HEK293 (cell line): ENCODE data around the gene PLEKHF1.

Experiments
- CTCF ChIA-PET: fragments of 350-600 bp; formaldehyde crosslinking; extraction: SDS; loops from one replicate; lab custom pipeline; 2021; ENCODE audit warnings: antibody characterized with exemption; lab: Yijun Ruan, JAX
- POLR2A ChIA-PET: fragments of 300-600 bp; formaldehyde crosslinking; extraction: SDS; loops from one replicate; lab custom pipeline; 2020; ENCODE audit warnings: antibody characterized with exemption, inconsistent platforms; lab: Yijun Ruan, JAX
- H3K27ac ChIP-seq: fragments of 200-500 bp; sonication (Bioruptor generic); 2 replicates; pipeline ENCODE4 v1.5.1; 2014; ENCODE audit warnings: low read depth, low read length, control low read depth, inconsistent platforms; ENCODE audit errors: extremely low read depth
- H3K36me3 ChIP-seq, 2 experiments: fragments of 200-500 bp in 1 of 2; sonication (Bioruptor generic) in 1 of 2; 1 replicate in 1 of 2; 2 replicates in 1 of 2; pipeline ENCODE4 v1.5.1; 2014 to 2017; ENCODE audit warnings: inconsistent platforms in 2 of 2, low read length in 2 of 2; ENCODE audit not compliant: control insufficient read depth in 2 of 2, insufficient read depth in 1 of 2
- H3K4me1 ChIP-seq: fragments of 200-500 bp; sonication (Bioruptor generic); 2 replicates; pipeline ENCODE4 v1.5.1; 2014; ENCODE audit warnings: mild to moderate bottlenecking, low read length, inconsistent platforms; ENCODE audit not compliant: control insufficient read depth, insufficient read depth
- H3K4me3 ChIP-seq: 2 replicates; pipeline ENCODE4 v1.5.1; 2011; ENCODE audit warnings: low read depth, mild to moderate bottlenecking, control low read depth, low read length, moderate library complexity
- H3K9me3 ChIP-seq: fragments of 200-500 bp; sonication (Bioruptor generic); 2 replicates; pipeline ENCODE4 v1.5.1; 2014; ENCODE audit warnings: low read depth, low read length, inconsistent platforms; ENCODE audit not compliant: control insufficient read depth, insufficient read depth
- HOXA7 ChIP-seq: sonication (generic); formaldehyde crosslinking; IDR thresholded peaks from 2 replicates; pipeline ENCODE4 v1.8.1; 2022; ENCODE audit warnings: missing genetic modification reagents, borderline replicate concordance
- HOXC10 ChIP-seq: sonication (generic); formaldehyde crosslinking; IDR thresholded peaks from 2 replicates; pipeline ENCODE4 v1.8.1; 2023; ENCODE audit warnings: mild to moderate bottlenecking, missing genetic modification reagents
- KLF17 ChIP-seq: fragments of 450-650 bp; formaldehyde crosslinking; IDR thresholded peaks from 2 replicates; pipeline ENCODE4 v1.5.1; 2016; ENCODE audit warnings: missing biosample characterization, missing genetic modification characterization
- KLF8 ChIP-seq: fragments of 450-650 bp; formaldehyde crosslinking; IDR thresholded peaks from 2 replicates; pipeline ENCODE4 v1.5.1; 2016; ENCODE audit warnings: missing biosample characterization, missing genetic modification characterization
- YY2 ChIP-seq: fragments of 450-650 bp; formaldehyde crosslinking; IDR thresholded peaks from 2 replicates; pipeline ENCODE4 v1.5.1; 2016; ENCODE audit warnings: missing biosample characterization, missing genetic modification characterization
- ZFP69B ChIP-seq: fragments of 450-650 bp; formaldehyde crosslinking; IDR thresholded peaks from 2 replicates; pipeline ENCODE4 v1.5.1; 2016; ENCODE audit warnings: missing biosample characterization, missing genetic modification characterization
- ZNF132 ChIP-seq: fragments of 450-650 bp; formaldehyde crosslinking; IDR thresholded peaks from 2 replicates; pipeline ENCODE4 v1.5.1; 2017; ENCODE audit warnings: missing biosample characterization, missing genetic modification characterization, borderline replicate concordance
- ZNF23 ChIP-seq: fragments of 450-650 bp; formaldehyde crosslinking; IDR thresholded peaks from 2 replicates; pipeline ENCODE4 v1.5.1; 2016; ENCODE audit warnings: missing biosample characterization, missing genetic modification characterization, borderline replicate concordance
- ZNF311 ChIP-seq: fragments of 450-650 bp; formaldehyde crosslinking; IDR thresholded peaks from 2 replicates; pipeline ENCODE4 v1.5.1; 2017; ENCODE audit warnings: missing biosample characterization, missing genetic modification characterization, borderline replicate concordance
- ZNF350 ChIP-seq: fragments of 450-650 bp; formaldehyde crosslinking; IDR thresholded peaks from 2 replicates; pipeline ENCODE4 v1.5.0; 2017; ENCODE audit warnings: missing biosample characterization, mild to moderate bottlenecking, missing genetic modification characterization
- ZNF354C ChIP-seq: fragments of 450-650 bp; formaldehyde crosslinking; IDR thresholded peaks from 2 replicates; pipeline ENCODE4 v1.5.1; 2016; ENCODE audit warnings: missing biosample characterization, missing genetic modification characterization, low read depth, borderline replicate concordance
- ZNF362 ChIP-seq: fragments of 450-650 bp; formaldehyde crosslinking; IDR thresholded peaks from 2 replicates; pipeline ENCODE4 v1.5.1; 2016; ENCODE audit warnings: missing biosample characterization, missing genetic modification characterization
- ZNF513 ChIP-seq: fragments of 450-650 bp; IDR thresholded peaks from 2 replicates; pipeline ENCODE4 v1.5.1; 2018; ENCODE audit warnings: missing biosample characterization, missing genetic modification characterization
- ZNF571 ChIP-seq: fragments of 450-650 bp; formaldehyde crosslinking; IDR thresholded peaks from 2 replicates; pipeline ENCODE4 v1.5.0; 2017; ENCODE audit warnings: missing biosample characterization, missing genetic modification characterization
- ZNF610 ChIP-seq: fragments of 450-650 bp; formaldehyde crosslinking; IDR thresholded peaks from 2 replicates; pipeline ENCODE4 v1.5.1; 2016; ENCODE audit warnings: missing biosample characterization, missing genetic modification characterization, borderline replicate concordance
- ZNF837 ChIP-seq: fragments of 450-650 bp; formaldehyde crosslinking; IDR thresholded peaks from 2 replicates; pipeline ENCODE4 v1.5.1; 2016; ENCODE audit warnings: missing biosample characterization, missing genetic modification characterization
- ZSCAN23 ChIP-seq: fragments of 450-650 bp; formaldehyde crosslinking; IDR thresholded peaks from 2 replicates; pipeline ENCODE4 v1.5.1; 2016; ENCODE audit warnings: missing biosample characterization, missing genetic modification characterization
- ZSCAN4 ChIP-seq: fragments of 450-650 bp; formaldehyde crosslinking; IDR thresholded peaks from 2 replicates; pipeline ENCODE4 v1.5.1; 2017; ENCODE audit warnings: missing biosample characterization, missing genetic modification characterization
- ZXDB ChIP-seq: fragments of 450-650 bp; formaldehyde crosslinking; IDR thresholded peaks from 2 replicates; pipeline ENCODE4 v1.5.1; 2016; ENCODE audit warnings: missing biosample characterization, missing genetic modification characterization
- TF ChIP-seq, protein P1 (sequence below): fragments of 450-650 bp; formaldehyde crosslinking; IDR thresholded peaks from 2 replicates; pipeline ENCODE4 v1.5.1; 2016; ENCODE audit warnings: missing biosample characterization, missing genetic modification characterization
- TF ChIP-seq, protein P2 (sequence below): fragments of 450-650 bp; formaldehyde crosslinking; IDR thresholded peaks from 2 replicates; pipeline ENCODE4 v1.5.1; 2017; ENCODE audit warnings: missing biosample characterization, missing genetic modification characterization
- TF ChIP-seq, protein P3 (sequence below): fragments of 450-650 bp; formaldehyde crosslinking; IDR thresholded peaks from 2 replicates; pipeline ENCODE4 v1.5.1; 2016; ENCODE audit warnings: missing biosample characterization, missing genetic modification characterization

The PLEKHF1 gene

DNA sequence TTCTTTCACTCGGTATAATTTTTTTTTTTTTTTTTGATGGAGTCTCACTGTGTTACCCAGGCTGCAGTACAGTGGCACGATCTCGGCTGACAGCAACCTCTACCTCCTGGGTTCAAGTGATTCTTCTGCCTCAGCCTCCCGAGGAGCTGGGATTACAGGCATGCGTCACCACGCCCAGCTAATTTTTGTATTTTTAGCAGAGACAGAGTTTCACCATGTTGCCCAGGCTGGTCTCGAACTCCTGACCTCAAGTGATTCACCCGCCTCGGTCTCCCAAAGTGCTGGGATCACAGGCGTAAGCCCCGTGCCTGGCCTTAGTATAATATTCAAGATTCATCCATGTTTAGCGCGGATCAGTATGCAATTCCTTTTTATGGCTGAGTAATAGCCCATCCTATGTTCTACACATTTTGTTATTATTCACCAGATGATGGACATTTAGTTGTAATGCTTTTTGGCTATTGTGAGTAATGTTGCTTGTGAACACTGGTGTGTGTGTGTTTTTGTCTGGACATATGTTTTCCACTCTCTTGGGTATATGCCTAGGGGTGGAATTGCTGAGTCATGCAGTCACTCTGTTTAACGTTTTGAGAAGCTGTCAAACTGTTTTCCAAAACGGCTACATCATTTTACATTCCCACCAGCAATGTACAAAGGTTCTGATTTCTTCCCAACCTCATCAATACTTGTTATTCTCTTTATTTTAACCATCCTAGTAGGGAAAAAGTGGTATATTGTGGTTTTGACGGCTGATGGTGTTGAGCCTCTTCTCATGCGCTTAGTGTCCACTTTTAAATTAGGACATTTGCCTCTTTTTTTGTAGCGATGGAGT is 22.9 kb downstream of the PLEKHF1 start:
- no peaks in the 10 kb centered on the region for H3K4me1 ChIP-seq
- no peak overlapping the region for H3K4me3 ChIP-seq
- no peak overlapping the region for H3K27ac ChIP-seq
- CTCF ChIA-PET = interaction anchor here (0.6 to 8.1 kb wide), 8 partner anchors 16 to 390 kb away, joined by 3 to 184 read pairs (median 4); partner anchors contain the start of gene PLEKHF1
- H3K36me3 ChIP-seq = no peaks in the 10 kb centered on the region
- POLR2A ChIA-PET = no interaction called here
- no peaks in the 10 kb centered on the region for H3K9me3 ChIP-seq
- TF ChIP-seq HOXA7 (CRISPR knock-in tag) (no peak), ZNF350 (tag by site-specific recombination) (no peak), ZSCAN4 (no peak), ZNF513 (tag by site-specific recombination) (no peak; the same call in 1 of the 2 replicates), KLF8 (no peak), ZNF354C (tag by site-specific recombination) (0 out of 2 replicates have a peak, but pooled peaks have one; percentile 7), ZNF23 (no peak), ZNF311 (tag by site-specific recombination) (no peak), ZNF362 (tag by site-specific recombination) (0 out of 2 replicates have a peak, but pooled peaks have one; percentile 8), ZSCAN23 (no peak), YY2 (tag by site-specific recombination) (no peak), ZNF571 (tag by site-specific recombination) (no peak), HOXC10 (no peak), ZXDB (tag by site-specific recombination) (no peak), ZNF837 (tag by site-specific recombination) (no peak), ZNF610 (tag by site-specific recombination) (no peak), ZNF132 (tag by site-specific recombination) (no peak), ZFP69B (tag by site-specific recombination) (no peak), KLF17 (tag by site-specific recombination) (no peak)
- TF ChIP-seq, protein P1, sequence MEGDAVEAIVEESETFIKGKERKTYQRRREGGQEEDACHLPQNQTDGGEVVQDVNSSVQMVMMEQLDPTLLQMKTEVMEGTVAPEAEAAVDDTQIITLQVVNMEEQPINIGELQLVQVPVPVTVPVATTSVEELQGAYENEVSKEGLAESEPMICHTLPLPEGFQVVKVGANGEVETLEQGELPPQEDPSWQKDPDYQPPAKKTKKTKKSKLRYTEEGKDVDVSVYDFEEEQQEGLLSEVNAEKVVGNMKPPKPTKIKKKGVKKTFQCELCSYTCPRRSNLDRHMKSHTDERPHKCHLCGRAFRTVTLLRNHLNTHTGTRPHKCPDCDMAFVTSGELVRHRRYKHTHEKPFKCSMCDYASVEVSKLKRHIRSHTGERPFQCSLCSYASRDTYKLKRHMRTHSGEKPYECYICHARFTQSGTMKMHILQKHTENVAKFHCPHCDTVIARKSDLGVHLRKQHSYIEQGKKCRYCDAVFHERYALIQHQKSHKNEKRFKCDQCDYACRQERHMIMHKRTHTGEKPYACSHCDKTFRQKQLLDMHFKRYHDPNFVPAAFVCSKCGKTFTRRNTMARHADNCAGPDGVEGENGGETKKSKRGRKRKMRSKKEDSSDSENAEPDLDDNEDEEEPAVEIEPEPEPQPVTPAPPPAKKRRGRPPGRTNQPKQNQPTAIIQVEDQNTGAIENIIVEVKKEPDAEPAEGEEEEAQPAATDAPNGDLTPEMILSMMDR (tag by site-specific recombination) = no peak
- TF ChIP-seq, protein P2, sequence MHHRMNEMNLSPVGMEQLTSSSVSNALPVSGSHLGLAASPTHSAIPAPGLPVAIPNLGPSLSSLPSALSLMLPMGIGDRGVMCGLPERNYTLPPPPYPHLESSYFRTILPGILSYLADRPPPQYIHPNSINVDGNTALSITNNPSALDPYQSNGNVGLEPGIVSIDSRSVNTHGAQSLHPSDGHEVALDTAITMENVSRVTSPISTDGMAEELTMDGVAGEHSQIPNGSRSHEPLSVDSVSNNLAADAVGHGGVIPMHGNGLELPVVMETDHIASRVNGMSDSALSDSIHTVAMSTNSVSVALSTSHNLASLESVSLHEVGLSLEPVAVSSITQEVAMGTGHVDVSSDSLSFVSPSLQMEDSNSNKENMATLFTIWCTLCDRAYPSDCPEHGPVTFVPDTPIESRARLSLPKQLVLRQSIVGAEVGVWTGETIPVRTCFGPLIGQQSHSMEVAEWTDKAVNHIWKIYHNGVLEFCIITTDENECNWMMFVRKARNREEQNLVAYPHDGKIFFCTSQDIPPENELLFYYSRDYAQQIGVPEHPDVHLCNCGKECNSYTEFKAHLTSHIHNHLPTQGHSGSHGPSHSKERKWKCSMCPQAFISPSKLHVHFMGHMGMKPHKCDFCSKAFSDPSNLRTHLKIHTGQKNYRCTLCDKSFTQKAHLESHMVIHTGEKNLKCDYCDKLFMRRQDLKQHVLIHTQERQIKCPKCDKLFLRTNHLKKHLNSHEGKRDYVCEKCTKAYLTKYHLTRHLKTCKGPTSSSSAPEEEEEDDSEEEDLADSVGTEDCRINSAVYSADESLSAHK (tag by site-specific recombination) = no peak
- TF ChIP-seq, protein P3, sequence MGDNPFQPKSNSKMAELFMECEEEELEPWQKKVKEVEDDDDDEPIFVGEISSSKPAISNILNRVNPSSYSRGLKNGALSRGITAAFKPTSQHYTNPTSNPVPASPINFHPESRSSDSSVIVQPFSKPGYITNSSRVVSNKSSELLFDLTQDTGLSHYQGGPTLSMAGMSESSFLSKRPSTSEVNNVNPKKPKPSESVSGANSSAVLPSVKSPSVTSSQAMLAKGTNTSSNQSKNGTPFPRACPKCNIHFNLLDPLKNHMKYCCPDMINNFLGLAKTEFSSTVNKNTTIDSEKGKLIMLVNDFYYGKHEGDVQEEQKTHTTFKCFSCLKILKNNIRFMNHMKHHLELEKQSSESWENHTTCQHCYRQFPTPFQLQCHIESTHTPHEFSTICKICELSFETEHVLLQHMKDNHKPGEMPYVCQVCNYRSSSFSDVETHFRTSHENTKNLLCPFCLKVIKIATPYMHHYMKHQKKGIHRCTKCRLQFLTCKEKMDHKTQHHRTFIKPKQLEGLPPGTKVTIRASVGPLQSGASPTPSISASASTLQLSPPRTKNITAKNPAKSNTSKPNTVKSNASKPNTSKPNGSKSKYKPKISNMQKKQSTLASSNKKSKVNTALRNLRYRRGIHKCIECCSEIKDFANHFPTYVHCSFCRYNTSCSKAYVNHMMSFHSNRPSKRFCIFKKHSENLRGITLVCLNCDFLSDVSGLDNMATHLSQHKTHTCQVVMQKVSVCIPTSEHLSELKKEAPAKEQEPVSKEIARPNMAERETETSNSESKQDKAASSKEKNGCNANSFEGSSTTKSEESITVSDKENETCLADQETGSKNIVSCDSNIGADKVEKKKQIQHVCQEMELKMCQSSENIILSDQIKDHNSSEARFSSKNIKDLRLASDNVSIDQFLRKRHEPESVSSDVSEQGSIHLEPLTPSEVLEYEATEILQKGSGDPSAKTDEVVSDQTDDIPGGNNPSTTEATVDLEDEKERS (tag by site-specific recombination) = no peak
